Liver (tissue), 3 donors: Measurements from ENCODE around the gene PRDM8.

Source experiments
- FOXA2 ChIP-seq: IDR thresholded peaks from 2 replicates; pipeline ENCODE4 v1.6.1; 2016; ENCODE audit warnings: antibody characterized with exemption
- HNF4A ChIP-seq, 2 donors: conservative IDR thresholded peaks; 2 replicates each; pipeline ENCODE4 v1.6.1; 2016; ENCODE audit warnings: antibody characterized with exemption in 2 of 2, mild to moderate bottlenecking in 2 of 2
- HNF4G ChIP-seq: IDR thresholded peaks from 2 replicates; pipeline ENCODE4 v1.6.1; 2016; ENCODE audit warnings: antibody characterized with exemption
- RAD21 ChIP-seq, 2 donors: IDR thresholded peaks; 2 replicates each; pipeline ENCODE4 v1.6.1; 2016; ENCODE audit warnings: antibody characterized with exemption in 2 of 2, mild to moderate bottlenecking in 2 of 2
- SP1 ChIP-seq: IDR thresholded peaks from 2 replicates; pipeline ENCODE4 v1.6.1; 2018; ENCODE audit warnings: antibody characterized with exemption, mild to moderate bottlenecking
- TAF1 ChIP-seq: conservative IDR thresholded peaks from 2 replicates; pipeline ENCODE4 v1.6.1; 2016; ENCODE audit warnings: antibody characterized with exemption, mild to moderate bottlenecking
- YY1 ChIP-seq: IDR thresholded peaks from 2 replicates; pipeline ENCODE4 v1.6.1; 2016; ENCODE audit warnings: antibody characterized with exemption, mild to moderate bottlenecking
- TF ChIP-seq, protein P1 (sequence below): fragments of 150-350 bp; IDR thresholded peaks from 2 replicates; pipeline ENCODE4 v1.5.1; 2017; ENCODE audit warnings: improper control_type of control experiment, low read depth, low read length; ENCODE audit not compliant: missing input control
- TF ChIP-seq, protein P2 (sequence below): IDR thresholded peaks from 2 replicates; pipeline ENCODE4 v1.6.1; 2016; ENCODE audit warnings: antibody characterized with exemption
- TF ChIP-seq, protein P3 (sequence below): IDR thresholded peaks from 2 replicates; pipeline ENCODE4 v1.6.1; 2016; ENCODE audit warnings: antibody characterized with exemption
- donor health status: healthy.
- donor health status: healthy.

DNA sequence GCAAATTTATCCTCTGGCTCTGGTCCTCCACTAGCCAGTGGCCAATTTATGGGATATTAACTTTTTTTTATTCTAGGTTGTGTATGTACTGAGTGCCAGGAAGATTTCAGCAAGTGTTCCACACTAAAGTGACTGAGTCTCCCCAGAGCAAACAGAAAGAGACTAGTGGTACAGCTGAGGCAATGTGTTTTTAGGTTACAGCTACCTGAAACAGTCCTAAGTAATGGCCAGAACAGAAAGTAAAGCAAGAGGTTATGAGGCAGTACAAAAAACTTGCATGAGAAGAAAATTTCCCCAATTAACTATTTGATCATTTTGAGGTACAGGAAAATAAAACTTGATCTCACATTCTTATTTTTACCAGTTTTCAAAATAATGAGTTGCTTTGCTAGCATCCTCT lies 31.2 kb downstream of the PRDM8 start:
- TF ChIP-seq YY1 (no peak), FOXA2 (no peak), RAD21 (IDR thresholded peaks at IDR 0.05) (no peak), SP1 (no peak), HNF4G (no peak), HNF4A (conservative IDR thresholded peaks at IDR 0.05) (no peak), TAF1 (no peak)
- TF ChIP-seq, protein P1, sequence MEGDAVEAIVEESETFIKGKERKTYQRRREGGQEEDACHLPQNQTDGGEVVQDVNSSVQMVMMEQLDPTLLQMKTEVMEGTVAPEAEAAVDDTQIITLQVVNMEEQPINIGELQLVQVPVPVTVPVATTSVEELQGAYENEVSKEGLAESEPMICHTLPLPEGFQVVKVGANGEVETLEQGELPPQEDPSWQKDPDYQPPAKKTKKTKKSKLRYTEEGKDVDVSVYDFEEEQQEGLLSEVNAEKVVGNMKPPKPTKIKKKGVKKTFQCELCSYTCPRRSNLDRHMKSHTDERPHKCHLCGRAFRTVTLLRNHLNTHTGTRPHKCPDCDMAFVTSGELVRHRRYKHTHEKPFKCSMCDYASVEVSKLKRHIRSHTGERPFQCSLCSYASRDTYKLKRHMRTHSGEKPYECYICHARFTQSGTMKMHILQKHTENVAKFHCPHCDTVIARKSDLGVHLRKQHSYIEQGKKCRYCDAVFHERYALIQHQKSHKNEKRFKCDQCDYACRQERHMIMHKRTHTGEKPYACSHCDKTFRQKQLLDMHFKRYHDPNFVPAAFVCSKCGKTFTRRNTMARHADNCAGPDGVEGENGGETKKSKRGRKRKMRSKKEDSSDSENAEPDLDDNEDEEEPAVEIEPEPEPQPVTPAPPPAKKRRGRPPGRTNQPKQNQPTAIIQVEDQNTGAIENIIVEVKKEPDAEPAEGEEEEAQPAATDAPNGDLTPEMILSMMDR: no peak
- TF ChIP-seq, protein P2, sequence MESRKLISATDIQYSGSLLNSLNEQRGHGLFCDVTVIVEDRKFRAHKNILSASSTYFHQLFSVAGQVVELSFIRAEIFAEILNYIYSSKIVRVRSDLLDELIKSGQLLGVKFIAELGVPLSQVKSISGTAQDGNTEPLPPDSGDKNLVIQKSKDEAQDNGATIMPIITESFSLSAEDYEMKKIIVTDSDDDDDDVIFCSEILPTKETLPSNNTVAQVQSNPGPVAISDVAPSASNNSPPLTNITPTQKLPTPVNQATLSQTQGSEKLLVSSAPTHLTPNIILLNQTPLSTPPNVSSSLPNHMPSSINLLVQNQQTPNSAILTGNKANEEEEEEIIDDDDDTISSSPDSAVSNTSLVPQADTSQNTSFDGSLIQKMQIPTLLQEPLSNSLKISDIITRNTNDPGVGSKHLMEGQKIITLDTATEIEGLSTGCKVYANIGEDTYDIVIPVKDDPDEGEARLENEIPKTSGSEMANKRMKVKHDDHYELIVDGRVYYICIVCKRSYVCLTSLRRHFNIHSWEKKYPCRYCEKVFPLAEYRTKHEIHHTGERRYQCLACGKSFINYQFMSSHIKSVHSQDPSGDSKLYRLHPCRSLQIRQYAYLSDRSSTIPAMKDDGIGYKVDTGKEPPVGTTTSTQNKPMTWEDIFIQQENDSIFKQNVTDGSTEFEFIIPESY: no peak
- TF ChIP-seq, protein P3, sequence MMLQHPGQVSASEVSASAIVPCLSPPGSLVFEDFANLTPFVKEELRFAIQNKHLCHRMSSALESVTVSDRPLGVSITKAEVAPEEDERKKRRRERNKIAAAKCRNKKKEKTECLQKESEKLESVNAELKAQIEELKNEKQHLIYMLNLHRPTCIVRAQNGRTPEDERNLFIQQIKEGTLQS: no peak
